GM12878 (cell line): Measurements from ENCODE around the gene PLEKHN1. TPM values are rescaled to one million over a fixed set of nuclear protein-coding genes. Genes with fewer than 3 reads are reported as not detected.
"Not testable (repeated sequence)": the region's sequence is repeated elsewhere in the genome, so short reads cannot be mapped to it uniquely, and the experiment has no call there.

Experiments
- ATAC-seq: fragments of 200-7000 bp; cut with Tn5 transposase; 3 replicates; pipeline ENCODE4 v1.9.1; 2020; ENCODE audit warnings: mild to moderate bottlenecking, moderate library complexity
- BruUV-seq: library from RNA; stranded (reverse); fragments of 400-500 nt; replicated peaks from 2 replicates; lab custom pipeline; 2021; lab: Mats Ljungman, UMichigan
- CTCF ChIA-PET: fragments of 300-600 bp; sonication (Branson Sonifier 250); formaldehyde crosslinking; extraction: SDS; loops from one replicate; lab custom pipeline; 2021; ENCODE audit warnings: inconsistent platforms; lab: Yijun Ruan, JAX
- POLR2A ChIA-PET: fragments of 350-600 bp; formaldehyde crosslinking; extraction: SDS; loops from one replicate; lab custom pipeline; 2021; ENCODE audit warnings: inconsistent platforms; lab: Charles Lee
- RAD21 ChIA-PET: fragments of 300-600 bp; sonication (Branson Sonifier 250); formaldehyde crosslinking; loops from one replicate; lab custom pipeline; 2023; ENCODE audit warnings: antibody characterized with exemption; ENCODE audit not compliant: unreplicated experiment; lab: Charles Lee
- SMC1A ChIA-PET: fragments of 300-600 bp; sonication (Branson Sonifier 250); formaldehyde crosslinking; loops from one replicate; lab custom pipeline; 2023; ENCODE audit not compliant: unreplicated experiment, uncharacterized antibody; lab: Charles Lee
- DNase-seq: peaks from one replicate; pipeline ENCODE4 v3.0.0-alpha.2; 2011; ENCODE audit warnings: low read depth, low spot score
- FAIRE-seq: peaks from 3 replicates; lab custom pipeline; 2011; peaks lifted over from hg19 to GRCh38; lab: Jason Lieb, UNC
- H2AFZ ChIP-seq: 2 replicates; pipeline ENCODE4 v1.6.0; 2011; ENCODE audit warnings: low read depth, low read length, control low read depth; ENCODE audit not compliant: control insufficient read depth
- H3K27ac ChIP-seq: 2 replicates; pipeline ENCODE4 v1.5.1; 2011; ENCODE audit warnings: control low read depth; ENCODE audit not compliant: control insufficient read depth, insufficient read depth
- H3K27me3 ChIP-seq, 2 experiments: replicated peaks in 1 of 2; 2 replicates each; pipeline versions ENCODE4 v1.6.0 to v1.6.1; 2011; ENCODE audit warnings: low read length in 1 of 2; ENCODE audit not compliant: control insufficient read depth in 2 of 2, insufficient read depth in 2 of 2
- H3K36me3 ChIP-seq, 2 experiments: 2 replicates each; pipeline ENCODE4 v1.5.1; 2011; ENCODE audit warnings: low read length in 1 of 2; ENCODE audit not compliant: control insufficient read depth in 2 of 2, insufficient read depth in 2 of 2
- H3K4me1 ChIP-seq: 2 replicates; pipeline ENCODE4 v1.6.1; 2011; ENCODE audit warnings: mild to moderate bottlenecking, low read length, moderate library complexity, mixed read lengths; ENCODE audit not compliant: control insufficient read depth, insufficient read depth
- H3K4me2 ChIP-seq: 2 replicates; pipeline ENCODE4 v1.6.0; 2011; ENCODE audit warnings: control low read depth; ENCODE audit not compliant: control insufficient read depth, insufficient read depth
- H3K4me3 ChIP-seq: fragments of 200-600 bp; sonication (generic); 2 replicates; pipeline ENCODE4 v1.5.1; 2016
- H3K79me2 ChIP-seq: 2 replicates; pipeline ENCODE4 v1.6.0; 2011; ENCODE audit warnings: low read length; ENCODE audit not compliant: control insufficient read depth, insufficient read depth
- H3K9ac ChIP-seq: 2 replicates; pipeline ENCODE4 v1.8.0; 2011; ENCODE audit warnings: low read length, control low read depth, mixed read lengths; ENCODE audit not compliant: control insufficient read depth, insufficient read depth
- H3K9me3 ChIP-seq: replicated peaks from 3 replicates; pipeline ENCODE4 v1.5.1; 2011; ENCODE audit warnings: mild to moderate bottlenecking, low read length; ENCODE audit not compliant: control insufficient read depth, insufficient read depth
- H4K20me1 ChIP-seq: 2 replicates; pipeline ENCODE4 v1.6.0; 2011; ENCODE audit not compliant: control insufficient read depth, insufficient read depth
- ATF7 ChIP-seq: fragments of 450-650 bp; IDR thresholded peaks from 2 replicates; pipeline ENCODE4 v1.6.1; 2016; ENCODE audit warnings: low read depth, mild to moderate bottlenecking
- EGR1 ChIP-seq, 2 experiments: IDR thresholded peaks; 1 replicate in 1 of 2; 2 replicates in 1 of 2; pipeline ENCODE4 v1.6.1; 2011 to 2012; ENCODE audit warnings: low read depth in 2 of 2, low read length in 2 of 2, borderline replicate concordance in 1 of 2, mild to moderate bottlenecking in 1 of 2, moderate library complexity in 1 of 2
- MYC ChIP-seq: IDR thresholded peaks from 2 replicates; pipeline ENCODE4 v1.6.1; 2011; ENCODE audit warnings: mild to moderate bottlenecking, low read length, moderate library complexity, inconsistent platforms; ENCODE audit not compliant: insufficient read depth, insufficient replicate concordance, insufficient read length, severe bottlenecking
- NR2F1 ChIP-seq: fragments of 450-650 bp; conservative IDR thresholded peaks from 2 replicates; pipeline ENCODE4 v1.6.1; 2017; ENCODE audit warnings: mild to moderate bottlenecking
- RCOR1 ChIP-seq: conservative IDR thresholded peaks from 2 replicates; pipeline ENCODE4 v1.6.1; 2012; ENCODE audit warnings: low read depth, low read length, improper control_type of control experiment
- SPI1 ChIP-seq: IDR thresholded peaks from 2 replicates; pipeline ENCODE4 v1.6.1; 2011; ENCODE audit warnings: low read depth, mild to moderate bottlenecking, low read length, moderate library complexity, borderline replicate concordance; ENCODE audit not compliant: insufficient read depth
- WGBS: methylation state at CpG from one replicate; pipeline ENCODE4 v1.1.6; 2016; ENCODE audit warnings: low lambda C conversion rate; ENCODE audit not compliant: insufficient replicate concordance, insufficient coverage; ENCODE audit errors: missing lambda C conversion rate; 5-methylcytosine and 5-hydroxymethylcytosine counted together
- in situ Hi-C: fragments of 300-500 bp; cut with MboI; formaldehyde crosslinking; loops from 9 replicates; pipeline ENCODE4 v1.14.3; 2018; ENCODE audit warnings: mixed read lengths
- intact Hi-C: fragments of 100-400 bp; cut with micrococcal nuclease; formaldehyde crosslinking; loops from one replicate; pipeline ENCODE4 v1.14.2; 2022; ENCODE audit not compliant: unreplicated experiment
- polyA plus RNA-seq, 11 experiments: library from polyadenylated mRNA; depleted of rRNA in 4 of 11; unstranded in 6 of 11; stranded (reverse) in 5 of 11; fragments of >200 nt; fragmentation: Nextera tagmentation in 4 of 11; fragmentation: Illumina TruSeq in 1 of 11; extraction: Ambion mirVana in 4 of 11; extraction: Trizol in 1 of 11; gene quantifications; 1 replicate in 1 of 11; 2 replicates in 10 of 11; pipeline versions ENCODE4 v1.2.1 to v1.2.3, GENCODE V29; 2011 to 2016; ENCODE audit warnings: inconsistent platforms in 2 of 11, missing spikeins in 2 of 11, low read depth in 1 of 11
- total RNA-seq, 4 experiments: library from RNA; depleted of rRNA in 3 of 4; stranded (reverse); fragments of >200 nt in 3 of 4; fragmentation: Illumina TruSeq in 1 of 4; extraction: Trizol in 1 of 4; gene quantifications; 2 replicates each; pipeline versions ENCODE4 v1.2.1 to v1.2.3, GENCODE V29; 2013 to 2021

The PLEKHN1 gene
- total and polyA plus RNA-seq, 10 of the 15 experiments (the other 5 are each of a cell fraction or from before 2014, with no cell fraction given): 0.04 to 0.26 (median 0.18) TPM; not detected in 6

DNA sequence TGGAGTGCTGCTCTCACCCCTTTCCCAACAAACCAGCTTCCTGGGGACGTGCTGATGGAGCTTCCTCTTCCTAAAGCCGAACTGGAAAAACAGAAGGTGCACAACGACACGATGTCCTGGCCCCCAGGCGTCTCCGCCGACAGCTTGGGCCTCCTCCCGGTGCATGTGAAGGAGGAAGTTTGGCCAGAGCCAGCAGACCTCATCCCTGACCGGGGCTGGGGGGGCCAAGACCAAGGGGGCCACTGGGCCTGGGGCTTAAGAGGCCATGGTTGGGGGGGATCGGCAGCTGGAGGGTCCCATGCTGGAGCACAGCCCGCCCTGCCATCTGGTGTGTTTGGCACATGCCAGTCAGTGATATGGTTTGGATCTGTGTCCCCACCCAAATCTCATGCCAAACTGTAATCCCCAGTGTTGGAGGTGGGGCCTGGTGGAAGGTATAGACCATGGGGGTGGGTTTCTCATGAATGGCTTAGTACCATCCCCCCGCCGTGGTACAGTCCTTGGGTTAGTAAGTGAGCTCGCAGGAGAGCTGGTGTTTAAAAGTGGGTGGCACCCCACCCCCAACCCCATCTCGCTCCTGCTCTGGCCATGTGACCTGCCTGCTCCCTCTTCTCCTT is 27.2 kb downstream of the PLEKHN1 start:
- peaks cover 0 to 6% of the 10 kb centered on the region in 2 experiments; a peak in 1 of 4 replicates for H3K27me3 ChIP-seq
- no peaks in the 10 kb centered on the region for H3K79me2 ChIP-seq
- TF ChIP-seq NR2F1 (no peak), RCOR1 (no peak), MYC (no peak), EGR1 (IDR thresholded peaks at IDR 0.05; ENCODE audit: borderline replicate concordance in 1 of 2, low read depth in 2 of 2, low read length in 2 of 2) (no peak), SPI1 (no peak), ATF7 (no peak)
- TF ChIP-seq, all 136 proteins: peak for 0
- H3K4me1 ChIP-seq: peaks cover 20% of the 10 kb centered on the region
- H2AFZ ChIP-seq: no peak overlapping the region
- ChIA-PET RAD21 (interaction anchor here (1.5 to 1.6 kb wide), 2 partner anchors 8 to 9 kb away, joined by 3 to 6 read pairs; no protein-coding TSS in a partner anchor), POLR2A (interaction anchor here (0.7 to 2.4 kb wide), 3 partner anchors 8 to 170 kb away, joined by 3 to 11 read pairs (median 10); partner anchors contain the start of gene ISG15), SMC1A (interaction anchor here (2.2 kb wide), 1 partner anchor 8 kb away, joined by 8 read pairs; no protein-coding TSS in a partner anchor), CTCF (interaction anchor here (1.0 to 4.7 kb wide), 5 partner anchors 9 to 66 kb away, joined by 3 to 34 read pairs (median 6); no protein-coding TSS in a partner anchor)
- no peak overlapping the region for H3K27ac ChIP-seq
- WGBS: 83% methylated on average over 15 of the region's 15 CpGs
- no peak for FAIRE-seq
- no peak overlapping the region for H3K9ac ChIP-seq
- H3K4me2 ChIP-seq: no peak overlapping the region
- no TSS peak for BruUV-seq
- no peak overlapping the region for H3K4me3 ChIP-seq
- DNase-seq: no peak
- intact Hi-C loops (no loop called here), in situ Hi-C loops (no loop called here)
- no peaks in the 10 kb centered on the region for H4K20me1 ChIP-seq
- H3K36me3 ChIP-seq: no peaks in the 10 kb centered on the region
- peaks cover 3% of the 10 kb centered on the region; the same call in 2 of the 3 replicates for H3K9me3 ChIP-seq
- no peak for ATAC-seq

DNA sequence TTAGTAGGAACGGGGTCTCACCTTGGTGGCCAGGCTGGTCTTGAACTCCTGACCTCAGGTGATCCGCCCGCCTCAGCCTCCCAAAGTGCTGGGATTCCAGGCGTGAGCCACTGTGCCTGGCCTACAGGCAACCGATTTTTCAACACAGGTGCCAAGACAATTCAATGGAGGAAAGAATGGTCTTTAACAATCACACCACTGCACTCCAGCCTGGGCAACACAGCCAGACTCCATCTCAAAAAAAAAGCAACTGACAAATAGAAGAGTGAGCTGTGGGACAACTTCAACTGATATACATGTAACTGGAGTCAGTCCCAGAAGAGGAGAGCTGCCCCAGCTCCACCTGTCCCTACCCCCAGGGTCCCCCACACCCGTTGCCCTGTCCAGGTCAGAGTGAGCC is 28.3 kb downstream of the PLEKHN1 start:
- in situ Hi-C loops, H3K36me3 ChIP-seq, H4K20me1 ChIP-seq, FAIRE-seq, H3K4me3 ChIP-seq, BruUV-seq, DNase-seq, H3K4me2 ChIP-seq, intact Hi-C loops, H3K27ac ChIP-seq, H3K79me2 ChIP-seq, ATAC-seq, H2AFZ ChIP-seq, H3K9ac ChIP-seq, SMC1A ChIA-PET, H3K9me3 ChIP-seq: not testable (repeated sequence)
- 48% methylated on average over 6 of the region's 6 CpGs for WGBS
- ChIA-PET CTCF (interaction anchor here (1.2 to 4.7 kb wide), 3 partner anchors 8 to 65 kb away, joined by 3 to 34 read pairs (median 27); no protein-coding TSS in a partner anchor), POLR2A (interaction anchor here (1.0 kb wide), 1 partner anchor 25 kb away, joined by 3 read pairs; no protein-coding TSS in a partner anchor), RAD21 (interaction anchor here (1.6 kb wide), 1 partner anchor 10 kb away, joined by 6 read pairs; no protein-coding TSS in a partner anchor)
- peaks cover 20% of the 10 kb centered on the region for H3K4me1 ChIP-seq
- H3K27me3 ChIP-seq: peaks cover 0 to 11% of the 10 kb centered on the region in 2 experiments; a peak in 2 of 4 replicates
